Cerebellar nuclear complex (tissue), 1 donor: ENCODE results near the gene PALB2.
A peak's percentile ranks its signal among the peaks of the same experiment; 100 is the strongest.

Experiments
- DNase-seq, 2 experiments: peaks; one replicate each; lab custom pipeline; 2025; lab: John Stamatoyannopoulos, UW

Gene PALB2

DNA sequence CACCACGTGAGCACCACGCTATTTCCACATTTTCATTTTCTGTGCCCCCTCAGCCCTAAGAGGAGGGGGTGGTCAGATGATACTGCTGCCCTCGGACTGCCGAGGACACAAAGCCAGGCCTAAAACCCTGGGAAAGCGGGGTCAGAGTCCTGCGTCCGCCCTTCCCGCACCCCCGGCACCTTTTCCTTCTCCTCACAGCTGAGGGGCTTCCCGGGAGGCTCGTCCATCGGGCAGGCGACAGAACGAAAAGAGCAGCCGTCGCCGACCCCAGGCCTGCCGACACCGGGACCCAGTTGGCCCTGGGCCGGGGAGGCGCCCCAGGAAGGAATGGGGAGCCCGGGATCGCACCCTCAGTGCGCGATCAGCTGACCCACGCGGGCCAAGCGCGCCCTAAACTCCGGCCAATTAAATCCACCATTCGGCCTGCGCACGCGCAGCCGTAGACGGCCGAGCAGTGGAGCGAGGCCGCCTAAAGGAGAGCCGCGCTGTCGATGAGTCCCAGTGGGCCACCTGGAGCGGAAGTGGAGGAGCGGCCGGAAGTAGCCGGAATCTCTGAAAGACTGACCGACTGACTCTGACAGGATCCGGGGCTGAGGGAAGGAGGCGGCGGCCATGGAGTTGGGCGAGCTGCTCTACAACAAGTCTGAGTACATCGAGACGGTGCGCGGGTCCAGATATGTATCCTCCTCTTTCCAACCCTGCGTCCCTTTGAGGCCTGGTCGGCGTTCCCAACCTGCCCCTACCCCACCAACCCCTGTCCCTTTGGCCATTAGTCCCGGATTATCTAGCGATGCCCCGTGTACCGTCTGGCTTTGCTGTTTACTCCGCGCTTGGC is at the start of gene PALB2, which contains the start of gene DCTN5:
PALB2 (minus strand) TSS at position 380 of the 835 bp plus-strand sequence; CDS start at position 227, 153 bp downstream.
DCTN5 (plus strand) TSS at position 536 of the 835 bp plus-strand sequence; CDS start at position 613, 77 bp downstream.
- peak; percentile 47 to 72 for DNase-seq

DNA sequence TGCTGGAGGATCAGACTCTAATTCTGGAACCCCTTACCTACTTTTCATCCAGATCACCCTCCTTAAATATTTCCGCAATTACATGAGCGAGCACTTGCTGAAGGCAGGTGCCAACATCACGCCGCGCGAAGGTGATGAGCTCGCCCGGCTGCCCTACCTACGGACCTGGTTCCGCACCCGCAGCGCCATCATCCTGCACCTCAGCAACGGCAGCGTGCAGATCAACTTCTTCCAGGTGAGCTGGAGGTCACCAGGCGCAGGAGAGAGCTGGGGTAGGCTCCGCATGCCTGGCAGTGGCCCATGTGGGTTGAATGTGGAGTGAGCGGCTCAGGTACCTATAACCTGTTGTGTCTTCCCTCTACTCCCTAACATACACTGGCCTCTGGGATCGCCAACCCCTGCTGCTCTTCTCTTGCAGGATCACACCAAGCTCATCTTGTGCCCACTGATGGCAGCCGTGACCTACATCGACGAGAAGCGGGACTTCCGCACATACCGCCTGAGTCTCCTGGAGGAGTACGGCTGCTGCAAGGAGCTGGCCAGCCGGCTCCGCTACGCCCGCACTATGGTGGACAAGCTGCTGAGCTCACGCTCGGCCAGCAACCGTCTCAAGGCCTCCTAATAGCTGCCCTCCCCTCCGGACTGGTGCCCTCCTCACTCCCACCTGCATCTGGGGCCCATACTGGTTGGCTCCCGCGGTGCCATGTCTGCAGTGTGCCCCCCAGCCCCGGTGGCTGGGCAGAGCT is 48.5 kb upstream of the PALB2 start:
- no peak for DNase-seq

DNA sequence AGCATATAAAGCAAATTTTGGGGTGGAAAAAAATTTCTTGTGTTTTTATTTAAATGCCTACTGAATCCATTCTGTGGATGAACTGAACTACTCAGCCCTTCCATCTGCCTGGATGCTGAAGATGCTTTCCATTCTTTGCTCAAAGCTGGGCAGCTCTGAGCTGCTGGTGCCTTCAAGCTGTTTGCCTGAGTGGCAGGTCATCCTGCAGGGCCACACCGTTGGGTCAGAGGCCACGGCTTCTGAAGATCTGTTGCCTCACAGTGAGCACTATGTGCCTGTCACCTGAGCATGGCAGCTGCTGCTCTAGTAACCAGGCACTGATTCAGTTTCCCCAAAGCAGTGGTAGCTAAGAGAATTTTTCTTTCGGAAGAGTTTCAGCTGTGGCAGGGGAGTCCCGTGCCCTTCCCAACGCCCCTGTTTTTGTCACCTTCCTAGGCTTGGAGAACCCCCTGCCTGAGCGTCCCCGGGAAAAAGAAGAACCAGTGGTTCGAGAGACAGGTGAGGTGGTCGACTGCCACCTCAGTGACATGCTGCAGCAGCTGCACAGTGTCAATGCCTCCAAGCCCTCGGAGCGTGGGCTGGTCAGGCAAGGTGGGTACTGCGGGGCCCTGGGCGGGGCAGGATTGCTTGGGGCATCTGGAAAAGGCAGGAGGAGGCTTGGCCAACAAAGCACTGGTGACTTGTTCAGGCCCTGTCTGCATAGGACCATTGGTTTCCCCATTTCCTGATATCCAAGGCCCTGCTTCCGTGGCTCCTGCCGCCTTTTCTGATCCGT is 46.1 kb upstream of the PALB2 start:
- no peak for DNase-seq

DNA sequence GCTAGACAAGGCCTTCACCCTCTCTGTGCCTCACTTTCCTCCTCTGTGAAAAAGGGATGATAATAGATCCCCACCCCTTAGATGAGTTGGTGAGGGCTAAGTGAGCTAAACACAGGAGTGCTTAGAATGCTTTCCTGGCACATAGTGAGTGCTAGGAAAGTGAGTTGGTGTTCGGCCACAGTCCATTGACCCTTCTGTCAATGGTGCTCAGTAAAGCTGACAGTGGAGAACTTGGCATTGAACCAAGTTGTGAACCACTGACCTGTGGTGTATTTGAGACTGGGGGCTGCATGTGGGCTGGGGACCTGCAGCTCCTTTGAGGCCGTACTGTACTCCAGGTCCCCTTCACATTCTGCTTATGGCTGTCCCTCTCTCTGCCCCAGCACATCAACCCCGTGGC is 42.4 kb upstream of the PALB2 start:
- no peak for DNase-seq

DNA sequence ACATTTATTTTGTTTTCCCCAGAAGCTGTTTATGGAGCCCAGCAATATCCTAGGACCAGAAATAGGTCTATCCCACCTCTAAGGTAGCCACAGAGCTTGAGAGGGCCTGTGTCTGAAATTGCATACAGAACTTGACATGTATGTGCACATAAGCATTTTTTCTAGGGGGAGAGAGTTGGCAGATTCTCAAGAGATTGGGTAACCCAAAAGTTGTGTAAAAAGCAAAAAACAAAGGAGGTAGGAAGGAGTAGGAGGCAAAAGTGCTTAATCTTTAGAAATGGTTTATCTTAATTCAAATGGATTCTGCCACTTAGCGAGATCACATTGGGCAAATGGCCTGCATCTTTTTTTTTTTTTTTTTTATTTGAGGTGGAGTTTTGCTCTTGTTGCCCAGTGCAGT is 41.1 kb upstream of the PALB2 start:
- no peak for DNase-seq

DNA sequence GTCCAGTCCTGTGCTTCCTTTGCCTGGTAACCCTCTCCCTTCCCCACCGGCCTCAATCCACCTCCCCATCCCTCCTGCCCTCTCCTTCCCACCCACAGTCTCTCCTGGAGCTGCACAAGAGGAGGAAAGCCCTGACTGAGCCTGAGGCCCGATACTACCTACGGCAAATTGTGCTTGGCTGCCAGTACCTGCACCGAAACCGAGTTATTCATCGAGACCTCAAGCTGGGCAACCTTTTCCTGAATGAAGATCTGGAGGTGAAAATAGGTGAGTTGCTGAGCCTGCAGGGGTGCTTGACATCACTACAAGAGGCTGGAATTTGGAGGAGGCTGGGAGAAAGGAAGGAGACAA is 38.9 kb upstream of the PALB2 start:
- DNase-seq = no peak

DNA sequence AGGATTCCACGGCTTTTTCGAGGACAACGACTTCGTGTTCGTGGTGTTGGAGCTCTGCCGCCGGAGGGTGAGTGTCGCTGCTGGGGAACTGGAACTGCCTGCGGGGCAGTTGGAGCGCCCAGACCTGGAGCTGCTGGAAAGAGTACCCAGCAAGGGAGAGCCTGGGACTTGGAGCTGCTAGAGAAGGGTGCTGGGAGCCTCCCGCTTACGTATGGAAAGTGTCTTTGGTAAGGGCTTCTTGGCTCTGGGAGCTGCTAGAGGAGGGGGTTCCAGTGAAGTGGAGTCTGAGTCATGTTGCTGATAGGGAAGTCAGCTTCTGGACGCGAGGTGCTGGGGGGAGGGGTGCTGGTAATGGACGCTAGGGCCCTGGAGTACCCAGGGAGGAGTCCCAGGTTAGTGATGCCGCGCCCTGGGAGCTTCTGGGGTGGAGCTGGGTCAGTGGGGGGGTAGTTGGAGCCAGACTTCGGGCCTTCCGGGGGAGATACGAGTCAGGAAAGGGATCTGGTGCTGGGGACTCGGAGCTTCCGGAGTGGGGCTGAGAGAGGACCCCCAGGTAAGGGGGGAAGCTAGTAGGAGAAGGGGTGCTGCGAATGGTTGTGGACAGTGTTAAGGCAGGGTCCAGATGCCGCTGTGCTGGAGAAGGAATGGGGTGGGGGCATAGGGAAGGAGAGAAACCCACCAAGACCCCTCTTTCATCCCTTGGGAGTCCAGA is 38.3 kb upstream of the PALB2 start:
- DNase-seq = no peak

DNA sequence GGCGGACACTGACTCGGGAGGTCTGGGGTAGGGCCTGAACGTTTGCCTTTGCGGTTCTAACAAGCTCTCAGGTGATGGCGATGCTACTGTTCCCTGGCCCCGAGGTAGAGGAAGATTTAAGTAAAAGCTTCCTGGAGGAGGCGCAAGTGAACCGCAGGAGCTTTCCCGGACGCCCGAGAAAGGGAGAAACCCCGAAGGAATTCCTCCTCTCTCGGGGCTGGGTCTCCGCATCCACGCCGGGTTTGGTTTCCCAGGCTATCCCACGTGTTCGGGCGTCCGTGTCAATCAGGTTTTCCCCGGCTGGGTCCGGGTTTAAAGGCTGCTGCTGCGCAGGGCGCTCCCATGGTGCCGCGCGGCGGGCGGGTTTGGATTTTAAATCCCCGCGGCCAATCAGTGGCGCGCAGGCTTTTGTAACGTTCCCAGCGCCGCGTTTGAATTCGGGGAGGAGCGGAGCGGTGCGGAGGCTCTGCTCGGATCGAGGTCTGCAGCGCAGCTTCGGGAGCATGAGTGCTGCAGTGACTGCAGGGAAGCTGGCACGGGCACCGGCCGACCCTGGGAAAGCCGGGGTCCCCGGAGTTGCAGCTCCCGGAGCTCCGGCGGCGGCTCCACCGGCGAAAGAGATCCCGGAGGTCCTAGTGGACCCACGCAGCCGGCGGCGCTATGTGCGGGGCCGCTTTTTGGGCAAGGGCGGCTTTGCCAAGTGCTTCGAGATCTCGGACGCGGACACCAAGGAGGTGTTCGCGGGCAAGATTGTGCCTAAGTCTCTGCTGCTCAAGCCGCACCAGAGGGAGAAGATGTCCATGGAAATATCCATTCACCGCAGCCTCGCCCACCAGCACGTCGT is 37.5 kb upstream of the PALB2 start, which contains the start of gene PLK1:
PLK1 (plus strand) TSS at position 460 of the 844 bp plus-strand sequence; CDS start at position 504, 44 bp downstream.
- peak in 1 of 2 experiments; percentile 1 for DNase-seq

DNA sequence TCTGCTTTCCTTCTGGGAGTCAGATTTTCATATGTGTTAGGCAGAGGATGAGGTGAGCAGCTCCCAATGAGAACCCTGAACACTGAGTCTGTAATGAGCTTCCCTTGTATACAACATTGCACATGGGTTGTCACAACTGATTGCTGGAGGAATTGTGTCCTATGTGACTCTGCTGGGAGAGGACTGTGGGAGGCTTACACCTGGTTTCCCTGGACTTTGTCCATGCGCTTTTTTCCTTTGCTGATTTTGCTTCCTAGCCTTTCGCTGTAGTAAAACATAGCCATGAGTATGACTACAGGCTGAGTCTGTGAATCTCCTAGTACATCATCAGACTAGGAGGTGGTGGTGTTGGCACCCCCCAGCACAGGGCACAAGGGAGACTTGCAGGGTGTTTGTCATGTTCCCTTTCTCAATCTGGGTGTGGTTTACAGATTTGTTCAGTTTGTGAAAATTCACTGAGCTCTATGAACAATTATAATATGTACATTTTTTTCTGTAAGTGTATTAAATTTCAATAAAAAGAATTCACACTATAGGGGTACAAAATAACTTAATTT is 35.9 kb upstream of the PALB2 start:
- no peak for DNase-seq

DNA sequence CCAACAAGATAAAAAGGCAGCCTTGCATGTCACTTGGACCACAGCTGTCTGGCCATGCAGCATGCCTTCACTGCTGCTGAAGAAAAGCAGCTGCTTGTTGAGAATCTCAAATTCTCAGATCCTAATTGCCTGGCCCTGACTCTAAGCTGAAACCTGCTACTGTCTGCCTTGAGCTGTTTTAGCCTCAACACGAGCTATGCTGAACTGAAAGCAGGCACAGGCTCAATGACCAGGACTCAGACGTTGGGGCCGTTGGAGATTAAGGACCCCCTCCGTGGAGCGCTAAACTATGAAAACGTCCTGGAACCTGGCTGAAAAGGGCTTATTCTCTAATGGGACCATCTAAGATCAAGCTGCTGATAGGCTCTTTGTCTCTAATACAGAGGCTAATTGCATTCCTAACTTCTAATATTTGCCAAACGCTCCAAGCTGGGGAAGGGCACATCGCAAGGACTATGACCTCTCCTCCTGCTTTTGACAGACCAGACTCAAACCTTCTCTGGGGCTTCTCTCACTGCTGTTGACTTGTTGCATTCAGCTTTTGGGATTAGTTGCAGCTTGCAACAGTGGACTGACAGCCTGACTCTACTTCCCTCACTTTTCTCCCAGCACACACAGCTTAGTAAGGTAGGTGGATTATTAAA is 33.0 kb upstream of the PALB2 start:
- DNase-seq = no peak

DNA sequence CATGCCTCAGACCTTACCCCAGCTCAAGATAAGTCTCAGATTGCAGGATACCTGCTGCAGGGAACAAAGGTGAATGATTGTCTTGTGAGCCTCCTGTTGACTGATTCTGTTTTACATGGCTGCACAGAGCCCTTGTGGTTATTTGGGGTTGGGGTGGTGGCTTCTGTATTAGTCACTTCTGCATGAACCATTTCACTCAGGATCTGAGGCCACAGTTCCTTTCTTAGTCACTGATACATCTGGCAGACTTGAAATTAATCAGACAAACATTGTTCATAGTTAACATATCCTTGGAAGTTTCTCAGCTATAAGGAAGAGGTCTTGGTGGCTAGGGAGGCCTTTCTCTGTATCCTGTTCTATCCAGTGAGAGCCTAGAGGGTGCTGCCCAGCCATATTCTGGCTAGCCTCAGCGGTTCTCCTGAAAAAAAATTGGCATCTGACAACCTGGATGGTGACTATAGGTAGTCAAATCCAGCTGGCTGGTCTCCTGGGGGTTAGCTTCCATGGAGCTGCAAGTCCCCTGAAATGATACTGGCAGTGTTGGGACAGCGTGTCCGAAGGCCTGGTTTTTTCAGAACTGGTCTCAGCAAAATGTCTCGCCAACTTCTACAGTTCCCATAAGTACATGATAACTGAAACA is 29.1 kb upstream of the PALB2 start:
- DNase-seq = no peak

DNA sequence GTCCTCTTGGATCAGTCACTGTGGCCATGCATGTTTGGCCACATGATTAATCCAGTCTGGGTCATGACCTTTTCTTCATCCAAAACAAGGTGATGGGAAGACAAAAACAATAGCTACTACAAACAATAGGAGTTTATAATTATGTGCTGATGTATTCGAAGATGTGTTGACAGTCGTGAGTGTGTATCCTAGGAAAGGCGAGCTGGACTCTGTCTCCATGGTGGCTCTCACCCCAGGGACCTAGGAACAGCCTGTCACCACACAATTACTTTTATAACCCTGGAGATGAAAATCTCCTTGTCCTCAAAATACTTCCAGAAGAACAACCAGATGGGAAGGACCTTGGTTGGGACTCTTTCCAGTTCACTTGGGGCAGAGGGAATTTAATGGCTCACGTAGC is 27.8 kb upstream of the PALB2 start:
- DNase-seq = no peak

DNA sequence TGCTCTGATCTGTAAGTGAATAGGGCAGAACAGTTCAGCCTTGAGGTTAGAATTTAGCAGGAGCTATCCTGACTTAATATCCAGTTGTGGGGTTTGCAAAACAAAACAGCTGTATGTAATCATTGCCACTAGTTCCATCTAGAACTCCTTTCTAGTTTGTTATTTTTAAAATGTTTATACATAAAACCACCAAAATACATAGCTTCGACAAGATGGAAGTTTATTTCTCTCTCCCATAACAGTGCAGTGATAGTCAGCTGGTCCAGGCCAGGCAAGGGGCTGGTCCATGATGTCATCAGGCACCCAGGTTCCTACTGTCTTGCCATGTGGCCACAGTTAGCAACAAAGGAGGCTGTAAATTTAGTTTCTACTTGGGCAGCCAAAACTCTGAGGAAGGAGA is 27.1 kb upstream of the PALB2 start:
- no peak for DNase-seq

DNA sequence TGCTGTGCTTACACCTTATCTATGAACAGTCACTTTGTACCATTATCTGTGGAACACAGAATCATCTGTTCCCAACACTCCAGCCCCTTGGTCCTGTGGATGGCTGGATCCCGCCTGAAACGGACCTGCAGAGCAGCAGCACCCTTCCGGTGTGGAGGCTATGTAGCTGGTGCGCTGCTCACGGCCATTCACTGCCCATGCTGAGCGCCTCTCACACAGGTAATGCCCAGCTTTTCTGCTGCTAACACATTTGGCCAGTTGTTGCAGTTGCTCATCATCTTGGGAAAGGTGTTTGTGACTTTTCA is 26.2 kb upstream of the PALB2 start:
- no peak for DNase-seq

DNA sequence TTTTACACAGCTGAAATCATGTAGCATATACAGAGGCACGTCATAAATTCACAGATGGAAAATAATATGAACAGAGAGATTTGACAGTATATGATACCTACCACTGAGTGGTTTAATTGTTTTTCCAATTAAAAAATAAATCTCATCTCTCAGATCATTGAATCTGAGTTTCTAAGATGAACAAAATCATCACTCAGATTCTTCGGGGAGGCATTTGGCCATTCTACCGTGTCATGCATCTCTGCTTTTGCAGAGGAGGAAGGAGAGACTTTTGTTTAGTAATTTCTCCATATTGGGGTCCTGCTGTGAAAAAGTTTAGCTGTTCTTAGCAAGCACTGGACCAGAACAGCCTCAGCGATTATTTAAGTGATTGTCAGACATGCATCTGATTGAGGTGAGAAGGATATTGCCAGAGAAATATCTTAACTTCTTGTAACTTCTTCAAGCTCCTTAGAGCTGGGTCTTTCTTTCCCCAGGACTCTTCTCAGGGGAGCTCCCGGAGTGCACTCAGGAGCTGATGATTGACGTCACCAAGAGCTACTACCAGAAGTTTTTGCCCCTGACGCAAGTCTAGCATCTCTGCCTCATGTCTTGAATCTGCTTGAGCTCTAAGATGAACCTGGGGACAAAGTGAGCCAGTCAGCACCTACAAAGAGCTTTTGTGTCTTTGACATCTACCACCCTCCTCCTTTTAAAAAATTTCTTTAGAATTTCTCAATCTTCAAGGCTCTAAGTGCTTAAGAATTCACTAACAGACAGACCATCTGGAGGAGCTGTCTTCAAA is 25.7 kb upstream of the PALB2 start:
- DNase-seq = no peak

DNA sequence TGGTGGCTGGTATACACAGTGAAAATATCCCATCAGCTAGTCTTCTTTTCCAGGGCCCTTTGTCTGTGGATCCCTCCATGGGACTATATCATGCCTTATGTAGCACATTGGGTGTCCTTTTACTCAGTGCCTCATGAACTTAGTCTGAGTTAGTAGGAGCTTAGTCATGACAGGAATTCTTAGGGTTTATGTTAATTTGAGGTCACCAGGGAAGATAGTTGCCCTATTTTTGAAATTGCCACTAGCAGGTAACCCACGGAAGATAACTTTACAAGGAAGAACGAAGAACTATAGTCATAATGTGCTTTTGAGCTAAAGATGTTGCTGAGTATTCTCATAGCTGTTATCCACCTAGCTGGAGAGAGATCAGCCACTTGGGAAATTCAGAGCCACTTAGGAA is 22.8 kb upstream of the PALB2 start:
- DNase-seq = no peak

DNA sequence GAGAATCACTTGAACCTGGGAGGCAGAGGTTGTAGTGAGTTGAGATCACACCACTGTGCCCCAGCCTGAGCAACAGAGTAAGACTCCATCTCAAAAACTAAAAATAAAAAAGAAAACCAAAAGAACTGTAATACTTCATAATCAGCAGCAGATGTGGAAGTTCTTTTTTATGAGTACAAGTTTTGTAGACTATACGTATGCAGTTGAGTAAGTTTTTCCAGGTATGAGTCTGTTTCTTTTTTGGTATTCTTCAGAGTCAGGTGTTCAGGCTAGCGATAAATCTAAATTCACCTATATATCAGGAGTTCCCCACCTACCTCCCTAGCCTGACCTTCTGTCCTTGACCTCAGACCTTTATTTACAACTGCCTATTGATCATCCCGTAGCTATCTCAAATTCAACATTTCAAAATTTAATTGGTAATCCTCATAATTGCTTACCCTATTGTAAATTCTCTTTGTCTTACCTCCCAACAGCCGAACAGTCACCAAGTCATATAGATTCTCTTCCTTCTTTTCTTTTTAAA is 10.9 kb upstream of the PALB2 start:
- no peak for DNase-seq

DNA sequence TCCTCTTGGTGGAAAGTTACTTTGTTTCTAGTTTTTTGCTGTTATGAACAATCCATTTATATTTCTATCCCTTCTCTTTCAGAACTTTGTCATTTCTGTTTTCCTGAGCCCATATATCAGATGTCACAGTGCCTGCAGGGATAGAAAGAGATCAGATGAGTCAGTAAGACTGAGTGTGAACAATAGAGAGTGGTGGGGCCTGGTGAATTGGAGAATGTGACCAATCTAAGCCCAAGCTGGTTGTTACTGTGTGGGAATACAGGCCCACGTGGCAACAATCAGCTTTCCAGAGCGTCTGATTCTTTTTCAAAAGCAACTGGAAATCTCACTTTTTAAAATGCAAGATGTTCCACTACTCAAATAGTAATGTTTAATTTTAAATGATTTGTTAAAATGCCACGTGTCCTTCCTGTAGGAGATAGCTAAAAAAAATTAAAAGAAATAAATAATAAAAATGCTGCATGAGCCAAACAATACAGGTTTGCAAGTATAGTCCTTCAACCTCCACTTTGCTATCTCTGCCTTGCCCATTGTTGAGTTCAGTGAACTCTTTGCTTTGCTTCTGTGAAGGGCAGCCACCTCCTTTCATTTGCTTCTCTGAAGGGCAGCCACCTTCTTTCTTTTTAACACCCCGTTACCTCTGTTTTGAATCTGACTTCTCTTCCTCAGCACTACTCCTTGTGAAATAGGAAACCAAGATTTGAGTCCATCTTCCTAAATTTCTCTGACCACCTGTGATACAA is 9.7 kb upstream of the PALB2 start:
- DNase-seq = no peak
